GM12878 (cell line): ENCODE data around the gene CABLES1. TPM values are rescaled to one million over a fixed set of nuclear protein-coding genes. Genes with fewer than 3 reads are reported as not detected.

ENCODE experiments used
- ATAC-seq: fragments of 200-7000 bp; cut with Tn5 transposase; 3 replicates; pipeline ENCODE4 v1.9.1; 2020; ENCODE audit warnings: mild to moderate bottlenecking, moderate library complexity
- BruUV-seq: library from RNA; stranded (reverse); fragments of 400-500 nt; replicated peaks from 2 replicates; lab custom pipeline; 2021; lab: Mats Ljungman, UMichigan
- CTCF ChIA-PET: fragments of 300-600 bp; sonication (Branson Sonifier 250); formaldehyde crosslinking; extraction: SDS; loops from one replicate; lab custom pipeline; 2021; ENCODE audit warnings: inconsistent platforms; lab: Yijun Ruan, JAX
- POLR2A ChIA-PET: fragments of 350-600 bp; formaldehyde crosslinking; extraction: SDS; loops from one replicate; lab custom pipeline; 2021; ENCODE audit warnings: inconsistent platforms; lab: Charles Lee
- RAD21 ChIA-PET: fragments of 300-600 bp; sonication (Branson Sonifier 250); formaldehyde crosslinking; loops from one replicate; lab custom pipeline; 2023; ENCODE audit warnings: antibody characterized with exemption; ENCODE audit not compliant: unreplicated experiment; lab: Charles Lee
- SMC1A ChIA-PET: fragments of 300-600 bp; sonication (Branson Sonifier 250); formaldehyde crosslinking; loops from one replicate; lab custom pipeline; 2023; ENCODE audit not compliant: unreplicated experiment, uncharacterized antibody; lab: Charles Lee
- DNase-seq: peaks from one replicate; pipeline ENCODE4 v3.0.0-alpha.2; 2011; ENCODE audit warnings: low read depth, low spot score
- FAIRE-seq: peaks from 3 replicates; lab custom pipeline; 2011; peaks lifted over from hg19 to GRCh38; lab: Jason Lieb, UNC
- H2AFZ ChIP-seq: 2 replicates; pipeline ENCODE4 v1.6.0; 2011; ENCODE audit warnings: low read depth, low read length, control low read depth; ENCODE audit not compliant: control insufficient read depth
- H3K27ac ChIP-seq: 2 replicates; pipeline ENCODE4 v1.5.1; 2011; ENCODE audit warnings: control low read depth; ENCODE audit not compliant: control insufficient read depth, insufficient read depth
- H3K27me3 ChIP-seq, 2 experiments: replicated peaks in 1 of 2; 2 replicates each; pipeline versions ENCODE4 v1.6.0 to v1.6.1; 2011; ENCODE audit warnings: low read length in 1 of 2; ENCODE audit not compliant: control insufficient read depth in 2 of 2, insufficient read depth in 2 of 2
- H3K36me3 ChIP-seq, 2 experiments: 2 replicates each; pipeline ENCODE4 v1.5.1; 2011; ENCODE audit warnings: low read length in 1 of 2; ENCODE audit not compliant: control insufficient read depth in 2 of 2, insufficient read depth in 2 of 2
- H3K4me1 ChIP-seq: 2 replicates; pipeline ENCODE4 v1.6.1; 2011; ENCODE audit warnings: mild to moderate bottlenecking, low read length, moderate library complexity, mixed read lengths; ENCODE audit not compliant: control insufficient read depth, insufficient read depth
- H3K4me2 ChIP-seq: 2 replicates; pipeline ENCODE4 v1.6.0; 2011; ENCODE audit warnings: control low read depth; ENCODE audit not compliant: control insufficient read depth, insufficient read depth
- H3K4me3 ChIP-seq: fragments of 200-600 bp; sonication (generic); 2 replicates; pipeline ENCODE4 v1.5.1; 2016
- H3K79me2 ChIP-seq: 2 replicates; pipeline ENCODE4 v1.6.0; 2011; ENCODE audit warnings: low read length; ENCODE audit not compliant: control insufficient read depth, insufficient read depth
- H3K9ac ChIP-seq: 2 replicates; pipeline ENCODE4 v1.8.0; 2011; ENCODE audit warnings: low read length, control low read depth, mixed read lengths; ENCODE audit not compliant: control insufficient read depth, insufficient read depth
- H3K9me3 ChIP-seq: replicated peaks from 3 replicates; pipeline ENCODE4 v1.5.1; 2011; ENCODE audit warnings: mild to moderate bottlenecking, low read length; ENCODE audit not compliant: control insufficient read depth, insufficient read depth
- H4K20me1 ChIP-seq: 2 replicates; pipeline ENCODE4 v1.6.0; 2011; ENCODE audit not compliant: control insufficient read depth, insufficient read depth
- ATF7 ChIP-seq: fragments of 450-650 bp; IDR thresholded peaks from 2 replicates; pipeline ENCODE4 v1.6.1; 2016; ENCODE audit warnings: low read depth, mild to moderate bottlenecking
- CHD4 ChIP-seq: fragments of 200-600 bp; sonication (generic); IDR thresholded peaks from 2 replicates; pipeline ENCODE4 v1.6.1; 2016; ENCODE audit warnings: mild to moderate bottlenecking
- CREM ChIP-seq: IDR thresholded peaks from 2 replicates; pipeline ENCODE4 v1.6.1; 2014; ENCODE audit warnings: antibody characterized with exemption, low read depth
- EP300 ChIP-seq, 2 experiments: fragments of 150-350 bp in 1 of 2; IDR thresholded peaks; 2 replicates each; pipeline ENCODE4 v1.6.1; 2011 to 2012; ENCODE audit warnings: low read depth in 2 of 2, low read length in 2 of 2, borderline replicate concordance in 1 of 2, improper control_type of control experiment in 1 of 2, inconsistent platforms in 1 of 2; ENCODE audit not compliant: control insufficient read depth in 1 of 2
- ESRRA ChIP-seq: IDR thresholded peaks from 2 replicates; pipeline ENCODE4 v1.6.1; 2012; ENCODE audit warnings: mild to moderate bottlenecking, low read length, improper control_type of control experiment
- EZH2 ChIP-seq: IDR thresholded peaks from 2 replicates; pipeline ENCODE4 v1.6.1; 2012; ENCODE audit warnings: low read depth, mild to moderate bottlenecking, control low read depth, inconsistent platforms, low read length, borderline replicate concordance; ENCODE audit not compliant: control insufficient read depth
- GABPA ChIP-seq: IDR thresholded peaks from 2 replicates; pipeline ENCODE4 v1.6.1; 2014; ENCODE audit warnings: antibody characterized with exemption, low read depth, mild to moderate bottlenecking, inconsistent platforms
- KDM1A ChIP-seq: fragments of 200-600 bp; sonication (generic); IDR thresholded peaks from 2 replicates; pipeline ENCODE4 v1.6.1; 2016; ENCODE audit warnings: borderline replicate concordance
- KLF5 ChIP-seq: fragments of 450-650 bp; IDR thresholded peaks from 2 replicates; pipeline ENCODE4 v1.6.1; 2014; ENCODE audit warnings: mild to moderate bottlenecking; ENCODE audit not compliant: partially characterized antibody
- MTA3 ChIP-seq: IDR thresholded peaks from 2 replicates; pipeline ENCODE4 v1.6.1; 2012; ENCODE audit warnings: low read length, inconsistent platforms, borderline replicate concordance
- NFIC ChIP-seq: IDR thresholded peaks from 2 replicates; pipeline ENCODE4 v1.6.1; 2012; ENCODE audit warnings: low read depth, mild to moderate bottlenecking, inconsistent platforms, low read length, moderate library complexity
- NFYA ChIP-seq: IDR thresholded peaks from 2 replicates; pipeline ENCODE4 v1.6.1; 2011; ENCODE audit warnings: low read depth, mild to moderate bottlenecking, low read length, improper control_type of control experiment, borderline replicate concordance
- NR2F1 ChIP-seq: fragments of 450-650 bp; conservative IDR thresholded peaks from 2 replicates; pipeline ENCODE4 v1.6.1; 2017; ENCODE audit warnings: mild to moderate bottlenecking
- PAX8 ChIP-seq: fragments of 450-650 bp; IDR thresholded peaks from 2 replicates; pipeline ENCODE4 v1.6.1; 2017; ENCODE audit warnings: mild to moderate bottlenecking, moderate library complexity
- POU2F2 ChIP-seq: IDR thresholded peaks from 3 replicates; pipeline ENCODE4 v1.6.1; 2011; ENCODE audit warnings: low read depth, mild to moderate bottlenecking, low read length, borderline replicate concordance
- RAD21 ChIP-seq: IDR thresholded peaks from 2 replicates; pipeline ENCODE4 v1.6.1; 2011; ENCODE audit warnings: mild to moderate bottlenecking, low read depth, low read length, moderate library complexity; ENCODE audit not compliant: insufficient read depth
- SMAD1 ChIP-seq: fragments of 450-650 bp; IDR thresholded peaks from 2 replicates; pipeline ENCODE4 v1.6.1; 2018; ENCODE audit warnings: mild to moderate bottlenecking, low read depth; ENCODE audit not compliant: partially characterized antibody
- SRF ChIP-seq, 2 experiments: IDR thresholded peaks; 2 replicates each; pipeline ENCODE4 v1.6.1; 2011; ENCODE audit warnings: low read depth in 2 of 2, low read length in 2 of 2, mild to moderate bottlenecking in 1 of 2, moderate library complexity in 1 of 2
- TAF1 ChIP-seq: IDR thresholded peaks from 2 replicates; pipeline ENCODE4 v1.6.1; 2011; ENCODE audit warnings: mild to moderate bottlenecking, low read depth, low read length, borderline replicate concordance
- ZNF687 ChIP-seq: fragments of 450-650 bp; IDR thresholded peaks from 2 replicates; pipeline ENCODE4 v1.6.1; 2017; ENCODE audit warnings: mild to moderate bottlenecking, moderate library complexity
- WGBS: methylation state at CpG from one replicate; pipeline ENCODE4 v1.1.6; 2016; ENCODE audit warnings: low lambda C conversion rate; ENCODE audit not compliant: insufficient replicate concordance, insufficient coverage; ENCODE audit errors: missing lambda C conversion rate; 5-methylcytosine and 5-hydroxymethylcytosine counted together
- in situ Hi-C: fragments of 300-500 bp; cut with MboI; formaldehyde crosslinking; loops from 9 replicates; pipeline ENCODE4 v1.14.3; 2018; ENCODE audit warnings: mixed read lengths
- intact Hi-C: fragments of 100-400 bp; cut with micrococcal nuclease; formaldehyde crosslinking; loops from one replicate; pipeline ENCODE4 v1.14.2; 2022; ENCODE audit not compliant: unreplicated experiment
- polyA plus RNA-seq, 11 experiments: library from polyadenylated mRNA; depleted of rRNA in 4 of 11; unstranded in 6 of 11; stranded (reverse) in 5 of 11; fragments of >200 nt; fragmentation: Nextera tagmentation in 4 of 11; fragmentation: Illumina TruSeq in 1 of 11; extraction: Ambion mirVana in 4 of 11; extraction: Trizol in 1 of 11; gene quantifications; 1 replicate in 1 of 11; 2 replicates in 10 of 11; pipeline versions ENCODE4 v1.2.1 to v1.2.3, GENCODE V29; 2011 to 2016; ENCODE audit warnings: inconsistent platforms in 2 of 11, missing spikeins in 2 of 11, low read depth in 1 of 11
- total RNA-seq, 4 experiments: library from RNA; depleted of rRNA in 3 of 4; stranded (reverse); fragments of >200 nt in 3 of 4; fragmentation: Illumina TruSeq in 1 of 4; extraction: Trizol in 1 of 4; gene quantifications; 2 replicates each; pipeline versions ENCODE4 v1.2.1 to v1.2.3, GENCODE V29; 2013 to 2021

Gene CABLES1
- total and polyA plus RNA-seq, 10 of the 15 experiments (the other 5 are each of a cell fraction or from before 2014, with no cell fraction given) = 2.9 to 27.2 (median 8.2) TPM

- H3K4me1 ChIP-seq = peaks cover 54% of the 10 kb centered on the region
- peaks cover 2 to 6% of the 10 kb centered on the region in 2 experiments; a peak in 2 of 4 replicates for H3K36me3 ChIP-seq
- no peak for ATAC-seq
- in situ Hi-C loops = loop anchor here (5.0 kb wide), 1 partner anchor 122 kb away; no protein-coding TSS in a partner anchor
- no peaks in the 10 kb centered on the region for H4K20me1 ChIP-seq
- H3K9me3 ChIP-seq = no peaks in the 10 kb centered on the region; the same call in 2 of the 3 replicates
- no TSS peak for BruUV-seq
- H3K9ac ChIP-seq = no peak overlapping the region
- no peak overlapping the region for H3K4me3 ChIP-seq
- POLR2A ChIA-PET = no interaction called here
- H3K4me2 ChIP-seq = no peak overlapping the region
- no peak overlapping the region for H2AFZ ChIP-seq
- 60% methylated on average over 5 of the region's 5 CpGs for WGBS
- H3K79me2 ChIP-seq = peaks cover 2% of the 10 kb centered on the region
- TF ChIP-seq SRF (IDR thresholded peaks at IDR 0.05; ENCODE audit: low read depth in 2 of 2, low read length in 2 of 2) = no peak
- TF ChIP-seq ZNF687 = no peak
- no peak for TF ChIP-seq ESRRA
- TF ChIP-seq NFYA = no peak
- no peak for TF ChIP-seq KDM1A
- no peak for TF ChIP-seq CHD4
- no peak for TF ChIP-seq ATF7
- TF ChIP-seq POU2F2 = no peak
- no peak for TF ChIP-seq TAF1
- TF ChIP-seq PAX8 = no peak
- no peak for TF ChIP-seq RAD21
- no peak for TF ChIP-seq EZH2
- no peak for TF ChIP-seq SMAD1
- TF ChIP-seq EP300 (IDR thresholded peaks at IDR 0.05; ENCODE audit: borderline replicate concordance in 1 of 2, control insufficient read depth in 1 of 2, low read depth in 2 of 2, low read length in 2 of 2) = no peak
- TF ChIP-seq CREM = no peak
- TF ChIP-seq MTA3 = no peak
- no peak for TF ChIP-seq NFIC
- TF ChIP-seq NR2F1 = no peak
- no peak for TF ChIP-seq GABPA
- no peak for TF ChIP-seq KLF5
- TF ChIP-seq, all 136 proteins: peak for 0
- intact Hi-C loops = loop anchor here (5.0 to 10.0 kb wide), 3 partner anchors 177 to 779 kb away; partner anchors contain the start of genes RMC1 and TTC39C
- Histone ChIP-seq H3K27me3 (no peaks in the 10 kb centered on the region), H3K27ac (no peak overlapping the region)
- ChIA-PET SMC1A (interaction anchor here (1.2 to 4.5 kb wide), 3 partner anchors 9 to 102 kb away, joined by 3 to 52 read pairs (median 19); no protein-coding TSS in a partner anchor), CTCF (no interaction called here), RAD21 (interaction anchor here (4.7 kb wide), 1 partner anchor 102 kb away, joined by 29 read pairs; no protein-coding TSS in a partner anchor)
- FAIRE-seq (no peak), DNase-seq (no peak)
These were observed 100.1 kb downstream of the CABLES1 start for GRCh38 chr18:23235336-23235735.
